HEK293T (cell line): ENCODE results near the gene BSCL2.

Experiments used
- CTCF ChIA-PET: fragments of 350-600 bp; formaldehyde crosslinking; extraction: SDS; loops from one replicate; lab custom pipeline; 2021; ENCODE audit warnings: antibody characterized with exemption, inconsistent platforms; lab: Yijun Ruan, JAX
- POLR2A ChIA-PET: fragments of 350-600 bp; formaldehyde crosslinking; extraction: SDS; loops from one replicate; lab custom pipeline; 2020; ENCODE audit warnings: antibody characterized with exemption, inconsistent platforms; lab: Yijun Ruan, JAX
- DNase-seq: peaks from one replicate; pipeline ENCODE4 v3.0.0; 2012; ENCODE audit warnings: mixed read lengths; ENCODE audit errors: extremely low spot score
- ARNT ChIP-seq: fragments of 450-650 bp; IDR thresholded peaks from 2 replicates; pipeline ENCODE4 v1.6.1; 2017; ENCODE audit warnings: mild to moderate bottlenecking
- BHLHE40 ChIP-seq: fragments of 450-650 bp; IDR thresholded peaks from 2 replicates; pipeline ENCODE4 v1.6.1; 2016; ENCODE audit warnings: mild to moderate bottlenecking, moderate library complexity, borderline replicate concordance
- CTBP1 ChIP-seq: fragments of 450-650 bp; IDR thresholded peaks from 2 replicates; pipeline ENCODE4 v1.6.1; 2016; ENCODE audit warnings: borderline replicate concordance
- ELF4 ChIP-seq: fragments of 450-650 bp; IDR thresholded peaks from 2 replicates; pipeline ENCODE4 v1.6.1; 2017; ENCODE audit warnings: antibody characterized with exemption
- FOXA1 ChIP-seq: fragments of 450-650 bp; IDR thresholded peaks from 2 replicates; pipeline ENCODE4 v1.6.1; 2016; ENCODE audit warnings: mild to moderate bottlenecking
- FOXK2 ChIP-seq: fragments of 450-650 bp; IDR thresholded peaks from 2 replicates; pipeline ENCODE4 v1.6.1; 2016; ENCODE audit warnings: mild to moderate bottlenecking
- FOXM1 ChIP-seq: fragments of 450-650 bp; IDR thresholded peaks from 2 replicates; pipeline ENCODE4 v1.6.1; 2017; ENCODE audit warnings: mild to moderate bottlenecking, borderline replicate concordance
- HDGF ChIP-seq: fragments of 450-650 bp; IDR thresholded peaks from 2 replicates; pipeline ENCODE4 v1.6.1; 2017; ENCODE audit warnings: antibody characterized with exemption, borderline replicate concordance
- L3MBTL2 ChIP-seq: fragments of 450-650 bp; conservative IDR thresholded peaks from 2 replicates; pipeline ENCODE4 v1.6.1; 2016; ENCODE audit warnings: mild to moderate bottlenecking
- LEF1 ChIP-seq: fragments of 450-650 bp; IDR thresholded peaks from 2 replicates; pipeline ENCODE4 v1.6.1; 2017; ENCODE audit warnings: mild to moderate bottlenecking, borderline replicate concordance
- NFRKB ChIP-seq: fragments of 450-650 bp; IDR thresholded peaks from 2 replicates; pipeline ENCODE4 v1.6.1; 2016; ENCODE audit warnings: mild to moderate bottlenecking, moderate library complexity
- SP1 ChIP-seq: fragments of 450-650 bp; IDR thresholded peaks from 2 replicates; pipeline ENCODE4 v1.6.1; 2017
- SUZ12 ChIP-seq: fragments of 450-650 bp; IDR thresholded peaks from 2 replicates; pipeline ENCODE4 v1.6.1; 2016; ENCODE audit warnings: mild to moderate bottlenecking
- TARDBP ChIP-seq: fragments of 450-650 bp; IDR thresholded peaks from 2 replicates; pipeline ENCODE4 v1.6.1; 2016
- ZNF384 ChIP-seq: fragments of 450-650 bp; IDR thresholded peaks from 2 replicates; pipeline ENCODE4 v1.6.1; 2016
- TF ChIP-seq, protein P1 (sequence below): fragments of 450-650 bp; IDR thresholded peaks from 2 replicates; pipeline ENCODE4 v1.6.1; 2016

Gene BSCL2

DNA sequence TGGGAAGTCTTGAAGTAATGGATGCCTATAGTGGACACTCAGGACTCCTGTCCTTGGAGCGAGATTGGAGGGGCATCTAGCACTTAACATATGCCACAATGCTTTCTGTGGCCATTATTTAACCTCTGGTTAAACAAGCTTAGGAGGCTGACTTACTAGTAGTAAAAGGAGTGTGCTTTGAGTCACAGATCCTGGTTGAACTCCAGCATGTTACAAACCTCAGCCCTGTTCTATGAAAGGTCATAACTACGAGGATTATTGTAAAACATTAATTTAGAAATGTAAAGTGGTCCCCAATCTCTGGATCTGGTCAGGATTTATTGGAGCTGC lies 34.1 kb downstream of the BSCL2 start:
- CTCF ChIA-PET = interaction anchor here (0.6 kb wide), 1 partner anchor 62 kb away, joined by 7 read pairs; no protein-coding TSS in a partner anchor
- no peak for DNase-seq
- POLR2A ChIA-PET = interaction anchor here (1.8 to 7.2 kb wide), 7 partner anchors 8 to 168 kb away, joined by 7 to 61 read pairs (median 23); partner anchors contain the start of genes C11orf98, CSKMT, GANAB and INTS5
- TF ChIP-seq, protein P1, sequence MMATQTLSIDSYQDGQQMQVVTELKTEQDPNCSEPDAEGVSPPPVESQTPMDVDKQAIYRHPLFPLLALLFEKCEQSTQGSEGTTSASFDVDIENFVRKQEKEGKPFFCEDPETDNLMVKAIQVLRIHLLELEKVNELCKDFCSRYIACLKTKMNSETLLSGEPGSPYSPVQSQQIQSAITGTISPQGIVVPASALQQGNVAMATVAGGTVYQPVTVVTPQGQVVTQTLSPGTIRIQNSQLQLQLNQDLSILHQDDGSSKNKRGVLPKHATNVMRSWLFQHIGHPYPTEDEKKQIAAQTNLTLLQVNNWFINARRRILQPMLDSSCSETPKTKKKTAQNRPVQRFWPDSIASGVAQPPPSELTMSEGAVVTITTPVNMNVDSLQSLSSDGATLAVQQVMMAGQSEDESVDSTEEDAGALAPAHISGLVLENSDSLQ = no peak
- 0 out of 2 replicates have a peak, but pooled peaks have one; percentile 4 for TF ChIP-seq ZNF384

DNA sequence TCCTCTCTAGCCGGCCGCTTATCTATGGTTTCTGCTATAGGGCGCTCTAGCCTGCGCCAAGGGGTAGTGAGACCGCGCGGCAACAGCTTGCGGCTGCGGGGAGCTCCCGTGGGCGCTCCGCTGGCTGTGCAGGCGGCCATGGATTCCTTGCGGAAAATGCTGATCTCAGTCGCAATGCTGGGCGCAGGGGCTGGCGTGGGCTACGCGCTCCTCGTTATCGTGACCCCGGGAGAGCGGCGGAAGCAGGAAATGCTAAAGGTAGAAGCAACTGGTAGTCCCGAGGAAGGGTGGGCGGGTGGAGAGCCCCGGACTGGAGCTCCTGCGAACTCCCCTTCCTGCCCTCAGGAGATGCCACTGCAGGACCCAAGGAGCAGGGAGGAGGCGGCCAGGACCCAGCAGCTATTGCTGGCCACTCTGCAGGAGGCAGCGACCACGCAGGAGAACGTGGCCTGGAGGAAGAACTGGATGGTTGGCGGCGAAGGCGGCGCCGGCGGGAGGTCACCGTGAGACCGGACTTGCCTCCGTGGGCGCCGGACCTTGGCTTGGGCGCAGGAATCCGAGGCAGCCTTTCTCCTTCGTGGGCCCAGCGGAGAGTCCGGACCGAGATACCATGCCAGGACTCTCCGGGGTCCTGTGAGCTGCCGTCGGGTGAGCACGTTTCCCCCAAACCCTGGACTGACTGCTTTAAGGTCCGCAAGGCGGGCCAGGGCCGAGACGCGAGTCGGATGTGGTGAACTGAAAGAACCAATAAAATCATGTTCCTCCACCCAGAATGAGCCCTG lies 35.4 kb downstream of the BSCL2 start, which contains the start of the genes LBHD1 and UQCC3:
Gene LBHD1, minus strand, starts transcription at position 660 of the 782 bp plus-strand sequence. CDS start 2,236 bp downstream, outside the sequence.
Gene UQCC3, plus strand, starts transcription at position 66 of the 782 bp plus-strand sequence. Its CDS starts 73 bp downstream, at position 139.
- TF ChIP-seq ELF4 (peak; percentile 56), ARNT (no peak), TARDBP (no peak), BHLHE40 (no peak), L3MBTL2 (peak; percentile 26; the same call in 1 of the 2 replicates), NFRKB (no peak), FOXM1 (no peak), CTBP1 (0 out of 2 replicates have a peak, but pooled peaks have one; percentile 6), HDGF (no peak), SUZ12 (no peak), LEF1 (no peak), FOXA1 (no peak), SP1 (no peak), FOXK2 (no peak), ZNF384 (no peak)
- TF ChIP-seq, protein P1 = no peak
- CTCF ChIA-PET = interaction anchor here (0.5 to 2.1 kb wide), 4 partner anchors 9 to 211 kb away, joined by 3 to 13 read pairs (median 4); no protein-coding TSS in a partner anchor
- POLR2A ChIA-PET = interaction anchor here (0.7 to 7.2 kb wide), 44 partner anchors 9 to 276 kb away, joined by 3 to 61 read pairs (median 5); partner anchors contain the start of genes B3GAT3, BSCL2, EEF1G and GANAB
- DNase-seq = peak; percentile 62

DNA sequence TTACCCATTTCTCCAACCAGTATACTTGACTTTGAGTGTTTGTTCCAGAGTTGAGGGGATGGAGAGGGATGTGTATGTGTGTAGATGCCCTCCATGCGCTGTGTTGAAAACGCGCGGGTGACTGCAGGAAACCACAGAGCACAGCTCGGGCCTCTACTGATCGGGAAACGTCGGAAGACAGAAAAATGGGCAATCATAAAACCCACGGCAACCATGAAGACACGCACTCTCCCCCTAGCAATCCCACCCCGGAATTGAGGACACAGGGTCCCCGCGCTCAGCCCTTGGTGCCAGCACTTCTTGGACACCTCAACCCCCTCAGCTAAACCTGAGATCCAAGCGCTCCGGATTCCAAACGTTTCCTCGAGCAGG lies 36.0 kb downstream of the BSCL2 start:
- no peak for DNase-seq
- ChIA-PET CTCF (interaction anchor here (1.0 to 2.1 kb wide), 2 partner anchors 10 to 77 kb away, joined by 5 to 13 read pairs; no protein-coding TSS in a partner anchor), POLR2A (interaction anchor here (0.7 to 7.2 kb wide), 41 partner anchors 8 to 275 kb away, joined by 3 to 61 read pairs (median 6); partner anchors contain the start of genes B3GAT3, BSCL2, EEF1G and GANAB)
- no peak for TF ChIP-seq TARDBP

DNA sequence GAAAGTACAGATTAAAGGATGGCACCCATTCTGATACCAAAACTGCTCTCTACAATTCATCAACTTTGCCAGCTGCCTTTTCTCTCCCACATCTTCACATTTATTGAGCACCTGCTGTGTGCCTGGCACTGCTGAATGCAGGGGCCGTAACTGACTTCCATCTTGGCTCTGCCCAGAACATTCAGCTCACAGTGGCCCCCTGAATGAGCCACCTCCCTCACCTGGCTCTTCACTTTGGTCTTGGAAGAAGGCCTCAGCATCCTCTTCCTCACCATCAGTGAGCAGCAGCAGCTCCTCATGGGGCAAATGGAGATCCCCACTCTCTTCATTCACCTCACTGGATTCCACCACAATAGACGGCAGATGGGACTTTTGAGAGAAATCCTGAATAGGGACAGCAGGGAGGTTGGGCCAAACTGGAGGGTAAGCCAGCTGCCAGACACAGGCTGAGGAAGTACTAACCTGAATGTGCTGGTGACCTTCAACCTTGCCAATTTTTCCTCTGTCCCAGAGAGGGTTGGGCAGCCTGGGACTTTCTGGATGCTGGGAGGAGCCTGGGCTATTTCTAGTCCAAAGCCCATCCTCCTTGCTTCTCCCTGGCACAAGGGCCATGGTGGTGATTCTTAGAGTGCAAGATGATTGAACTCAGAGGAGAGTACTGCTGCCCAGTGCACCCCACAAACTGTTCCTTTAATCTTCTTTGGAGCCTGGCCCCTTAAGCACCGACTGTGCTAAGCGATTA lies 37.6 kb downstream of the BSCL2 start:
- ChIA-PET CTCF (no interaction called here), POLR2A (interaction anchor here (0.6 to 7.2 kb wide), 10 partner anchors 12 to 171 kb away, joined by 3 to 61 read pairs (median 17); partner anchors contain the start of genes HNRNPUL2, INTS5, LRRN4CL and TTC9C)
- DNase-seq = no peak
- TF ChIP-seq ELF4 = no peak
- TF ChIP-seq NFRKB = no peak
- TF ChIP-seq HDGF = no peak

DNA sequence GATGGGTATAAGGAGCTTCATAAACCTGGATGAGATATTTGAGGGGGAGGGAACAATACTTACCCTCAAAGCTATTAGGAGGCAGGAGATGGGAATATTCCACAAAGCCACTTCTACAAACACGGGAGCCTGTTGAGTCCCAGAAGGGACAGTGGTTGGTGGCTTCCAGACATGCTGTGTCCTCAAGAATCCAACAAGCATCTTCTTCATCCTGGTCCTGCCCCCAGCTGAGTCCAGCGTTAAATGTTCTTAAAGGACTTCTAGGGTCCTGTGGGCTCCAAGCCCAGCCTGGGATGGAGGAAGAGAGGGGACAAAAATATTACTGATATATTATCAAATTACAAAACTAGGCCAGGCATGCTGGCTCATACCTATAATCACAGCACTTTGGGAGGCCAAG lies 39.8 kb downstream of the BSCL2 start:
- TF ChIP-seq LEF1 (no peak), ARNT (no peak), CTBP1 (no peak), HDGF (no peak), NFRKB (no peak), FOXA1 (no peak), ZNF384 (no peak), L3MBTL2 (no peak), ELF4 (no peak), TARDBP (no peak), BHLHE40 (no peak), FOXK2 (no peak), SP1 (no peak), SUZ12 (no peak), FOXM1 (no peak)
- TF ChIP-seq, protein P1 = no peak
- CTCF ChIA-PET = interaction anchor here (1.2 kb wide), 1 partner anchor 56 kb away, joined by 3 read pairs; no protein-coding TSS in a partner anchor
- no peak for DNase-seq
- POLR2A ChIA-PET = interaction anchor here (1.0 to 7.2 kb wide), 6 partner anchors 11 to 94 kb away, joined by 3 to 61 read pairs (median 9); partner anchors contain the start of genes BSCL2, EEF1G, GNG3 and INTS5
